HUES48 (cell line): ENCODE measurements around the gene PVALB.

Experiments used
- H3K27ac ChIP-seq: one replicate; pipeline ENCODE4 v1.7.0; 2013; ENCODE audit warnings: low read depth, low read length, inconsistent platforms
- H3K27me3 ChIP-seq: 2 replicates; pipeline ENCODE4 v1.6.1; 2013; ENCODE audit warnings: mild to moderate bottlenecking, low read length; ENCODE audit not compliant: control insufficient read depth, insufficient read depth
- H3K36me3 ChIP-seq: 2 replicates; pipeline ENCODE4 v1.6.1; 2013; ENCODE audit warnings: low read length; ENCODE audit not compliant: control insufficient read depth, insufficient read depth
- H3K4me1 ChIP-seq: 2 replicates; pipeline ENCODE4 v1.6.1; 2013; ENCODE audit warnings: mild to moderate bottlenecking, low read length; ENCODE audit not compliant: control insufficient read depth, insufficient read depth
- H3K4me3 ChIP-seq: 2 replicates; pipeline ENCODE4 v1.5.1; 2013; ENCODE audit warnings: mild to moderate bottlenecking, low read depth, low read length
- H3K9ac ChIP-seq: 2 replicates; pipeline ENCODE4 v1.6.1; 2013; ENCODE audit warnings: mild to moderate bottlenecking, low read depth, low read length, moderate library complexity
- H3K9me3 ChIP-seq: 2 replicates; pipeline ENCODE4 v1.6.1; 2013; ENCODE audit warnings: low read length; ENCODE audit not compliant: control insufficient read depth, insufficient read depth

Gene PVALB

DNA sequence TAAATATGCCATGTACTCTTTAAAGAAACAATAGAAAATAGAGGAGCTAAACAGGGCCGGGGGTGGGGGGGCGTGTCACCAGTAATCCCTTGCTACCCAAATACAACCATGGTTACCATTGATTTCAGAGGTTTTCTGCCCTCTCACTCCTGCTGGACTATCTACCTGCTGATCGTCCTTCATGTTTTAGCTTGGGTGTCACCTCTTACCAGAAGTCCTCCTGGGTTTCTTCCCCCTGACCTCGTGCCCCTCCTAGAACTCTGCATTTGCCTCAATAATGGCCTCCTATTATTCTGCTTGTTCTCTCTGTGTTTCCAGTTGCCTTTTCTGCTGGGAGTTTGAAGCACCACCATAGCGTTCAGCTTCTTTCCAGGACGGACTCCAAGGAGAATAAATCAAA, 9.4 kb upstream of the PVALB start:
- Histone ChIP-seq H3K4me3 (no peak overlapping the region), H3K27me3 (no peaks in the 10 kb centered on the region), H3K4me1 (peaks cover 7% of the 10 kb centered on the region; the same call in 1 of the 2 replicates), H3K27ac (no peak overlapping the region), H3K9ac (no peak overlapping the region), H3K36me3 (no peaks in the 10 kb centered on the region), H3K9me3 (no peaks in the 10 kb centered on the region)

DNA sequence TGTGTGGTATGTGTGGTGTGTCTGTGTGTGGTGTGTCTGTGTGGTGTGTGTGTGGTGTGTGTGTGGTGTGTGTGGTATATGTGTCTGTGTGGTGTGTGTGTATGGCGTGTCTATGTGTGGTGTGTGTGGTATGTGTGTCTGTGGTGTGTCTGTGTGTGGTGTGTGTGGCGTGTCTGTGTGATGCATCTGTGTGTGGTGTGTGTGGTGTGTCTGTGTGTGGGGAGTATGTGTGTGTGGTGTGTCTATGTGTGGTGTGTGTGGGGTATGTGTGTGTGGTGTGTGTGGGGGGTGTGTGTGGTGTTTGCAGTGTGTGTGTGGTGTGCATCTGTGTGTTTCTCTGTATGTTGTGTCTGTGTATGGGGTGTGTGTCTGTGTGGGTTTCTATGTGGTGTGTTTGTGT, 7.8 kb upstream of the PVALB start:
- Histone ChIP-seq H3K27ac (no peak overlapping the region), H3K9ac (no peak overlapping the region), H3K27me3 (no peaks in the 10 kb centered on the region), H3K36me3 (no peaks in the 10 kb centered on the region), H3K4me1 (peaks cover 7% of the 10 kb centered on the region; the same call in 1 of the 2 replicates), H3K4me3 (no peak overlapping the region), H3K9me3 (no peaks in the 10 kb centered on the region)

DNA sequence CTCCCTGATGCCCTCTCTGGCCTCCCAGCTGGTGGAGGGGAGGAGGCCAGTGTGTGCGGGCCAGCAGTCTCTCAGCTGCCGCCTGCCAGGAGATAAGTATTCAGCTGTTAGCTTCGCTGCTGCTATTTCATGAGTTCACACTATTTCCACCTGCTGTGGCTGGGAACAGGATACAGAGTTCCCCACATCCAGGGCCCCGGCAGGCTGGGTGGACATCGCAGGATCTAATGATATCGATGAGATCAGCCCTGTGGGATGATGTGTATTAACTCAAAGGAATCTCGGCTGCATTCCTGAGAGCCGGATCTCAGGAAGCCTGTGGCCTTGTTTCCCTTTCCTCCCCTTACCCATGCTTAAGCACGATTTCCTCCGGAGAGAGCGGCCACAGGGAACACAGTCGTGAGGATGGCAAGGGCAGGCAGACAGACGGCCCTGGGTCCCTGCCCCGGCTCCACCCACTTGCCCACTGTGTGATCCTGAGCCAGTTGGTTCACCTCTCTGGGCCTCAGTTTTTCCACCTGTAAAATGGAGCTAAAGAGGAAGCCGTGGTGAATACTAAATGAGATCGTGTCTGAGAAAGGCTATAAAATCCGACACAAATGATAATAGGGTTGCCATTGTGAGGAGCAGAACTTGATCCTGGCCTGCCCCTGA, 6.5 kb upstream of the PVALB start:
- Histone ChIP-seq H3K36me3 (no peaks in the 10 kb centered on the region), H3K27me3 (peaks cover 4% of the 10 kb centered on the region), H3K9ac (no peak overlapping the region), H3K27ac (peak overlapping the region; percentile 8), H3K4me1 (peaks cover 7% of the 10 kb centered on the region; the same call in 1 of the 2 replicates), H3K4me3 (no peak overlapping the region), H3K9me3 (no peaks in the 10 kb centered on the region)

DNA sequence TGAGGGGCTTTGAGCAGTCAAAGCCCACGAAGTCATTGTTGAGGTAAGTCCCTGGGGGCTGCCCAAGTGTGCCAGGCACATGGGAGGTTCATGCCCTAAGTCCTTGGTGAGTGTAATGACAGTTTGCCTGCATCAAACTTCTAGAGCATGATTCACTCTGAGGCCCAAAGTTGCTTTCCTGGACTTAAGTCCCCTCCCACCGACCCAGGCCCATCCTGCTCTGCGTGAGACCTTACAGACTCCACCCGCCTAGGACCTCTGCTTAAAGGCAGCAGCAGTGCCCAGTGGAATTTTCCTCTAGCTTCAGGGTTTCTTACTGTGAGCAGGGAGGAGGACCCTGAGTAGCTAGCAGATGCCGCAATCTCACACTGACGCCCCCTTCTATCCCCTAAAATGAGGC, 5.7 kb upstream of the PVALB start:
- Histone ChIP-seq H3K27ac (no peak overlapping the region), H3K27me3 (peaks cover 12% of the 10 kb centered on the region), H3K4me3 (no peak overlapping the region), H3K36me3 (no peaks in the 10 kb centered on the region), H3K4me1 (peaks cover 7% of the 10 kb centered on the region; the same call in 1 of the 2 replicates), H3K9ac (no peak overlapping the region), H3K9me3 (no peaks in the 10 kb centered on the region)

DNA sequence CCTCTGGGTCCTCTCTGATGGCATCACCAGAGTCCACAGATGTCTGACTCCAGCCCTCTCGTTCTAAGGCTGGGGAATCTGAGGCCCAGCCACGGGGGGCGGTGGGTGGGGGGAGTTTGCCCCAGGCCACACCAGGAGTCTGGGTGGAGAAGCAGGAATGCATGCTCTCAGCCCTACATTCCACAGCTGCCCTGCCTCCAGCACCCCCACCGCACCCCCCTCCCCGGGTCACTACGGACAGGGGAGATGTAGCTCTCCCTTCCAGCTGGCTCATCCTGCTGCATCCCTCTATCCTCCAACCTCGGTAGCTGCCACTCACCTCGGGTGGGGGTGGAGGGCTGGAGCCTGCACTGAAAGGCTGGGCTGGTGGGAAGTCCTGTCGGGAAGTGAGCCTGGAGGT, 2.3 kb upstream of the PVALB start:
- Histone ChIP-seq H3K36me3 (no peaks in the 10 kb centered on the region), H3K27ac (no peak overlapping the region), H3K9me3 (no peaks in the 10 kb centered on the region), H3K27me3 (peaks cover 46% of the 10 kb centered on the region), H3K4me1 (peaks cover 13% of the 10 kb centered on the region; the same call in 1 of the 2 replicates), H3K9ac (no peak overlapping the region), H3K4me3 (no peak overlapping the region)

DNA sequence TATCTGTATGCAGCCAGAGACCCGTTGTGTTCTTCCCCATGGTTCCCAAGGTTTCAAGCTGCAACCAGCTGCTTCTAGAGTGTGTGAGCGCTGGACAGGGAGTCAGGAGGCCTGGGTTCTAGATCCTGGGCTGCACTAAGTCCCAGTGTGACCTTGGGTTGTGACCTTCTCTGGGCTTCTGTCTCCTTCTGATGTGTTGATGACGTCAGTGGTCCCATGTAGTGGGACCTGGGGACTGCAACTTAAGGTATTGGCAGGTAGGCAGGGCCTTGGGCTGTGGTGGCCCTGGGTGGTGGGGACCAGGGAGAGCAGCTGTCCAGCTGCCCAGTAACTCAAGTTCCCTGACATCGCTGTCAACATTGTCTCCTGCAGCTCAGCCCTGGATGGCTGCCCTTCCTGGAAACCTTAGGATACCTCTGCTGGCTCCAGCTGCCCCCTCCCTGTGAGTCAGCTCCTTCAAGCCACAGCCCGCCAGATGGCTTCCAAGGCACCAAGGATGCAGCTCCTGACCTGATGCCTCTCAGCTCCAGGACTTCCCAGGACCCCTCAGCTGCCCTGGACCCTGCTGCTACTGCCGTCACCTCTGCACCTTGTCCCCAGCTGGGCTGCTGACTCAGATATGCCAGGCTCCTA, 1.3 kb upstream of the PVALB start:
- Histone ChIP-seq H3K27ac (no peak overlapping the region), H3K9ac (no peak overlapping the region), H3K27me3 (peaks cover 49% of the 10 kb centered on the region)

DNA sequence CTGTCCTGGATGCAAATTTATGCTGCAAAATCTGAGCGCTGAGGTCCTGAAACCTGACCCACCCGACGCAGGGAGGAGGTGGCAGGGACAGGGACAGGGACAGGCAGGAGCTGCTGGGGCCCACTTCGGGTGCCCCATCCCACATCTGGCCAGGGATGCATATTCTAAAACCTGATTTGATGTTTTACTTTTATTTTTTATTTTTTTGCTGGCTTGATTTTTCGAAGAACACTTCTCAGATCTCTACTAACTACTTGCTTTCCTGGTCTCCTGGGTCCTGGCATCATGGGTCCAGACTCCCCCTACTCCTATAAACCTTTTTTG, 652 bp upstream of the PVALB start:
- Histone ChIP-seq H3K4me3 (peak overlapping the region; percentile 69; the same call in 1 of the 2 replicates), H3K27me3 (peaks cover 49% of the 10 kb centered on the region), H3K9me3 (no peaks in the 10 kb centered on the region), H3K9ac (no peak overlapping the region), H3K36me3 (no peaks in the 10 kb centered on the region), H3K27ac (no peak overlapping the region), H3K4me1 (peaks cover 5% of the 10 kb centered on the region; the same call in 1 of the 2 replicates)

More for the DNA sequence above, 1.3 kb upstream of the PVALB start:
- Histone ChIP-seq H3K36me3 (no peaks in the 10 kb centered on the region), H3K4me3 (no peak overlapping the region), H3K9me3 (no peaks in the 10 kb centered on the region), H3K4me1 (peaks cover 9% of the 10 kb centered on the region; the same call in 1 of the 2 replicates)

DNA sequence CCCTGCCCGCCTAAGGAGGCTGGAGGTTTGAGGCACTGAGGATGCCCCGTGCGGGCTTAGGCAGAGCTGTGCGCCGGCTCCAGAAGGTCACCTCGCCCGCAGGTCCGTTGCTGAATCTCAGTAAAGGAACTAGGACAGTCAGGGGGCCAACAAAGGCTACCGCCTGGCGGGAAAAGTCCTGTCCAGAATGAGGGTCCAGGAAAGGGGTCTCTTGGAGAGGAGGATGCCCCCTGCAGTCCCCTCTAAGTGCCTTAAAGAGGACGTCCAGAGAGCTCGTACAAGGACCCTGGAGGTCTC, 548 bp downstream of the PVALB start:
- Histone ChIP-seq H3K4me3 (peak overlapping the region; percentile 69), H3K4me1 (peaks cover 5% of the 10 kb centered on the region; the same call in 1 of the 2 replicates), H3K36me3 (no peaks in the 10 kb centered on the region), H3K27ac (no peak overlapping the region), H3K27me3 (peaks cover 49% of the 10 kb centered on the region), H3K9ac (no peak overlapping the region; the same call in 1 of the 2 replicates), H3K9me3 (no peaks in the 10 kb centered on the region)

DNA sequence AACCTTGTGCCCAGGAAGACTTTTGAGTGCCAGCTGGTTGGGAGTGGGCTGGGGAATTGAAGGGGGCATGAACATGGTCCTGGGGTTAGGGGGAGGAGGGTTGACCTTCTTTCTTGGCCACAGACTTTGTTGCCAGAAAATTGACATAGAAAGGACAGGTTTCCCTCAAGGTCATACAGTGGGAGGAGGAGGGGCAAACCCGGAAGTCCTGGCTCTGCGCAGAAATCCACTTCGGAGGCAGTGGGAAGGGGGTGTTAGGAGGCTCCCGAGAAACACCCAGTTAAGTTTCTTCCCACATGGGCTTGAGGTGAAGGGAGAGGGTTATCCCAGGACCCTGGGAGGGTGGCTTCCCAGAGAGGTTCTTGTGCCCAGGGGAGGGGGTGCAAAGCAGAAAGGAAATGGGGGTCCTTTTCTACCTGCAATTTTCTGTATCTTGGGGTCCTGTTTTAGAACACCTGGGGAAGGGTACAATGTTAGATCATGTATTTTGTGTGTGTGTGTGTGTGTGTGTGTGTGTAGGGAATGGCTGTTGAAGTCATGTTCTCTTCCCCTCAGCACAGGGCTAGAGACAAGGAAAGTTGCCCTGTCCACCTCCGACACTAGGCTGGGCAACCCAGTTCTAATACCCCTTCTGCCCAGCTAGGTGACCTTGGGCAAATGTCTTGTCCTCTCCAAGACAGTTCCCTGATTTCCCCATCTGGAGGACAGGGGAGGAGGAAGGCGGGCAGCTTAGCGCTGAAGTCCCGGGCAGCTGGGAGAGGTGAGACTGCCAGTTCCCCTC, 1.1 kb downstream of the PVALB start:
- peak overlapping the region; percentile 69 for H3K4me3 ChIP-seq

DNA sequence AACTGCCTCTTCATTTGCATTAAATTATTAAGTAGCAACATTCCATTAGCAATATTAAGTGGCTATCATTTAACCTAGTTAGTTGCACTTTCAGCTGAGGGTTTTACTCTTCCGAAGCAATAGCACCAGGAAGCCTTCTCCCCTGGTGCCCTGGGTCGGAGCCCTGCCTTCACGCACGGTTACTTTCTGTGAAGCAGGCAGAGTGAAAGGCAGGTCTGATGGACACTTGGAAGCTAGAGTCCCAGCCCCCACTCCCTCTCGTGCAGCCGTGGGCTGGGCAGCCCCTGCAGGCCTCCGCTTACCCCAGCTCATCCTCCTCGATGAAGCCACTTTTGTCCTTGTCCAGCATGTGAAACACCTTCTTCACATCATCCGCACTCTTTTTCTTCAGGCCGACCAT, 2.0 kb downstream of the PVALB start:
- Histone ChIP-seq H3K4me1 (peaks cover 5% of the 10 kb centered on the region; the same call in 1 of the 2 replicates), H3K27me3 (peaks cover 49% of the 10 kb centered on the region), H3K9me3 (no peaks in the 10 kb centered on the region), H3K36me3 (no peaks in the 10 kb centered on the region), H3K9ac (no peak overlapping the region), H3K27ac (no peak overlapping the region), H3K4me3 (no peak overlapping the region)

More for the DNA sequence above, 1.1 kb downstream of the PVALB start:
- no peaks in the 10 kb centered on the region for H3K36me3 ChIP-seq
- peaks cover 5% of the 10 kb centered on the region; the same call in 1 of the 2 replicates for H3K4me1 ChIP-seq
- H3K27me3 ChIP-seq = peaks cover 49% of the 10 kb centered on the region
- H3K9me3 ChIP-seq = no peaks in the 10 kb centered on the region
- no peak overlapping the region for H3K27ac ChIP-seq
- no peak overlapping the region; the same call in 1 of the 2 replicates for H3K9ac ChIP-seq
